Activated CD8-positive, alpha-beta T cell treated with anti-CD3 and anti-CD28 coated beads for 36 hours (primary cell): Measurements from ENCODE around the gene CH25H. TPM values are rescaled to one million over a fixed set of nuclear protein-coding genes. Genes with fewer than 3 reads are reported as not detected.

Experiments
- ATAC-seq: fragments of 200-7000 bp; cut with Tn5 transposase; one replicate; pipeline ENCODE4 v1.10.0; 2021; ENCODE audit warnings: mild to moderate bottlenecking, moderate library complexity
- CTCF ChIA-PET: fragments of 350-600 bp; sonication (Branson Sonifier 250); formaldehyde crosslinking; loops from one replicate; lab custom pipeline; 2021; ENCODE audit warnings: antibody characterized with exemption; lab: Charles Lee
- POLR2A ChIA-PET: fragments of 350-600 bp; sonication (Branson Sonifier 250); formaldehyde crosslinking; loops from one replicate; lab custom pipeline; 2021; ENCODE audit warnings: antibody characterized with exemption; lab: Charles Lee
- DNase-seq: peaks from one replicate; pipeline ENCODE4 v3.0.0-alpha.2; 2020
- H3K27ac Mint-ChIP-seq: one replicate; pipeline ENCODE4 v1.8.0; 2021; ENCODE audit warnings: mild to moderate bottlenecking, mixed read lengths
- H3K27me3 Mint-ChIP-seq: one replicate; pipeline ENCODE4 v1.8.0; 2021; ENCODE audit warnings: mixed read lengths
- H3K36me3 Mint-ChIP-seq: one replicate; pipeline ENCODE4 v1.8.0; 2021; ENCODE audit warnings: low read depth, mixed read lengths
- H3K4me1 Mint-ChIP-seq: one replicate; pipeline ENCODE4 v1.8.0; 2021; ENCODE audit warnings: low read depth, mixed read lengths
- H3K4me3 Mint-ChIP-seq: one replicate; pipeline ENCODE4 v1.8.0; 2021; ENCODE audit warnings: mild to moderate bottlenecking, moderate library complexity, mixed read lengths
- H3K9me3 Mint-ChIP-seq: one replicate; pipeline ENCODE4 v1.8.0; 2021; ENCODE audit warnings: mixed read lengths
- CTCF ChIP-seq: fragments of 200-600 bp; IDR thresholded peaks from one replicate; pipeline ENCODE4 v1.8.0; 2022; ENCODE audit warnings: antibody characterized with exemption, mild to moderate bottlenecking
- intact Hi-C: fragments of 100-400 bp; cut with micrococcal nuclease; formaldehyde crosslinking; loops from one replicate; pipeline ENCODE4 v1.10.0; 2022
- total RNA-seq, 2 experiments: library from RNA; stranded (reverse); gene quantifications; one replicate each; pipeline ENCODE4 v1.2.3, GENCODE V29; 2021

CH25H gene
- total RNA-seq, 2 experiments from 2014 or later: not detected

GRCh38 chr10:89189211-89189734 lies 17.8 kb downstream of the CH25H start:
- H3K27me3 Mint-ChIP-seq: peaks cover 19% of the 10 kb centered on the region
- no peak for TF ChIP-seq CTCF
- no peak for ATAC-seq
- CTCF ChIA-PET: interaction anchor here (1.1 to 1.6 kb wide), 2 partner anchors 12 to 28 kb away, joined by 3 read pairs; no protein-coding TSS in a partner anchor
- POLR2A ChIA-PET: no interaction called here
- peaks cover 11% of the 10 kb centered on the region for H3K4me1 Mint-ChIP-seq
- no peak overlapping the region for H3K4me3 Mint-ChIP-seq
- peaks cover 3% of the 10 kb centered on the region for H3K9me3 Mint-ChIP-seq
- intact Hi-C loops: no loop called here
- no peak for DNase-seq
- no peaks in the 10 kb centered on the region for H3K36me3 Mint-ChIP-seq
- no peak overlapping the region for H3K27ac Mint-ChIP-seq

- intact Hi-C loops: no loop called here
- TF ChIP-seq CTCF: no peak
- Mint-ChIP-seq H3K9me3 (peaks cover 3% of the 10 kb centered on the region), H3K27me3 (peaks cover 16% of the 10 kb centered on the region), H3K4me3 (no peak overlapping the region), H3K36me3 (no peaks in the 10 kb centered on the region), H3K27ac (no peak overlapping the region), H3K4me1 (peaks cover 5% of the 10 kb centered on the region)
- POLR2A ChIA-PET: no interaction called here
- no peak for DNase-seq
- no peak for ATAC-seq
- CTCF ChIA-PET: interaction anchor here (1.0 to 1.9 kb wide), 2 partner anchors 36 to 156 kb away, joined by 3 to 7 read pairs; no protein-coding TSS in a partner anchor
Measured at GRCh38 chr10:89185658-89186057, 21.5 kb downstream of the CH25H start.

- H3K9me3 Mint-ChIP-seq: peaks cover under 1% of the 10 kb centered on the region
- H3K27ac Mint-ChIP-seq: no peak overlapping the region
- ChIA-PET POLR2A (no interaction called here), CTCF (interaction anchor here (1.0 to 2.4 kb wide), 3 partner anchors 11 to 155 kb away, joined by 3 to 7 read pairs (median 5); no protein-coding TSS in a partner anchor)
- H3K4me3 Mint-ChIP-seq: no peak overlapping the region
- ATAC-seq (no peak), DNase-seq (no peak)
- intact Hi-C loops: no loop called here
- H3K4me1 Mint-ChIP-seq: peaks cover 5% of the 10 kb centered on the region
- H3K27me3 Mint-ChIP-seq: peaks cover 12% of the 10 kb centered on the region
- no peak for TF ChIP-seq CTCF
- no peaks in the 10 kb centered on the region for H3K36me3 Mint-ChIP-seq
Measured at GRCh38 chr10:89184638-89185037, 22.5 kb downstream of the CH25H start.

- H3K4me1 Mint-ChIP-seq: no peaks in the 10 kb centered on the region
- POLR2A ChIA-PET: no interaction called here
Measured at GRCh38 chr10:89183571-89183970, 23.5 kb downstream of the CH25H start.

More at GRCh38 chr10:89183571-89183970, 23.5 kb downstream of the CH25H start:
- H3K27ac Mint-ChIP-seq: no peak overlapping the region
- H3K36me3 Mint-ChIP-seq: no peaks in the 10 kb centered on the region
- DNase-seq (no peak), ATAC-seq (no peak)
- H3K27me3 Mint-ChIP-seq: peaks cover 12% of the 10 kb centered on the region
- TF ChIP-seq CTCF: no peak
- CTCF ChIA-PET: interaction anchor here (1.2 to 2.4 kb wide), 2 partner anchors 10 to 154 kb away, joined by 5 read pairs; no protein-coding TSS in a partner anchor
- no peaks in the 10 kb centered on the region for H3K9me3 Mint-ChIP-seq
- H3K4me3 Mint-ChIP-seq: no peak overlapping the region
- intact Hi-C loops: no loop called here
